ENCODE results near the gene SEMA3F.
"Not testable (repeated sequence)": the region's sequence is repeated elsewhere in the genome, so short reads cannot be mapped to it uniquely, and the experiment has no call there.

Gene SEMA3F

DNA sequence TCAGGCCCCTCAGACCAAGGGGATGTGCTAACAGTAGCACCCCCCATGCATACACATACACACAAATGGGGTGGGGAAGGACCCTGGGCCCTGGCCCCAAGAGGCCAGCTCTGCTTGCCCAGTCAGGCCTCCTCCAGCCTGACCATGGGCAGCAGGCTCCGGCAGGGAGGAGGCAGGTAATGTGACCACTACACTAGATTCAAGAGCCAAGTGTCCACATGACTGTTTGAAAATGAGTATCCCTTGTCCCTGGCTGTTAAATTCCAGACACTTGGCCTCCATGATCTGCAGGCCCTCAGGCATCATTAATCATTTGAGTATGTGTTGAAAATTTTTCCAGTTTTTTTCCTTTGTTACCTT, 67.0 kb downstream of the SEMA3F start:
- H3K4me3 ChIP-seq (IDR thresholded peaks at IDR 0.05; ENCODE audit: insufficient read depth, low read depth, low read length): no peak overlapping the region
- H3K79me2 ChIP-seq (ENCODE audit: insufficient read depth, low read depth): no peaks in the 10 kb centered on the region
- H3K4me2 ChIP-seq: no peak overlapping the region
- H3K27ac ChIP-seq: no peak overlapping the region
- no peaks in the 10 kb centered on the region for H3K36me3 ChIP-seq (ENCODE audit: insufficient read depth)
- H3K4me1 ChIP-seq (ENCODE audit: low read depth, poor library complexity, severe bottlenecking): peaks cover 4% of the 10 kb centered on the region
- TF ChIP-seq, protein P1, sequence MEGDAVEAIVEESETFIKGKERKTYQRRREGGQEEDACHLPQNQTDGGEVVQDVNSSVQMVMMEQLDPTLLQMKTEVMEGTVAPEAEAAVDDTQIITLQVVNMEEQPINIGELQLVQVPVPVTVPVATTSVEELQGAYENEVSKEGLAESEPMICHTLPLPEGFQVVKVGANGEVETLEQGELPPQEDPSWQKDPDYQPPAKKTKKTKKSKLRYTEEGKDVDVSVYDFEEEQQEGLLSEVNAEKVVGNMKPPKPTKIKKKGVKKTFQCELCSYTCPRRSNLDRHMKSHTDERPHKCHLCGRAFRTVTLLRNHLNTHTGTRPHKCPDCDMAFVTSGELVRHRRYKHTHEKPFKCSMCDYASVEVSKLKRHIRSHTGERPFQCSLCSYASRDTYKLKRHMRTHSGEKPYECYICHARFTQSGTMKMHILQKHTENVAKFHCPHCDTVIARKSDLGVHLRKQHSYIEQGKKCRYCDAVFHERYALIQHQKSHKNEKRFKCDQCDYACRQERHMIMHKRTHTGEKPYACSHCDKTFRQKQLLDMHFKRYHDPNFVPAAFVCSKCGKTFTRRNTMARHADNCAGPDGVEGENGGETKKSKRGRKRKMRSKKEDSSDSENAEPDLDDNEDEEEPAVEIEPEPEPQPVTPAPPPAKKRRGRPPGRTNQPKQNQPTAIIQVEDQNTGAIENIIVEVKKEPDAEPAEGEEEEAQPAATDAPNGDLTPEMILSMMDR (conservative IDR thresholded peaks at IDR 0.05; ENCODE audit: low read depth, low read length): no peak
- no peaks in the 10 kb centered on the region for H4K20me1 ChIP-seq (ENCODE audit: insufficient read depth)
- peaks cover 11% of the 10 kb centered on the region; the same call in 1 of the 2 replicates for H3K27me3 ChIP-seq (ENCODE audit: insufficient read depth, low read depth)
- H3K9ac ChIP-seq: no peak overlapping the region
- H2AFZ ChIP-seq (ENCODE audit: low read depth): no peak overlapping the region

DNA sequence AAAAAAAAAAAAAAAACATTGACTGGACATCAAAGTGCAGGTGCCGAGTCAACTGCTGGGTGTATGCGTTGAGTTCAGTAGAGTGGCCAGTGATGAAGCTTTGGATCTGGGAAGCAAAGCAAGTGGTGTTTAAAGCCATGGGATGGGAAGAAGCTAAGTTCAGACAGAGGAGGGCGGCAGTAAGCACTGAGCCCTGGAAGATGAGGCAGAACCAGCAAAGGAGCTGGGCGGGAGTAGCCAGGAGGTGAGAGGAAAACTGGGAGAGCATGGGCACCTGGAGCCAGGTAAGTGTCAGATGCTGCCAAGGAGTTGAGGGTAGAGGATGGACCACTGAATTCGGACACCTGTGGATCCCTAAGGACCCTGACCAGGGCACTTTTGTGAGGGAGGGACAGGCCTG, 69.5 kb downstream of the SEMA3F start:
- TF ChIP-seq, protein P1 (conservative IDR thresholded peaks at IDR 0.05; ENCODE audit: low read depth, low read length): no peak
- Histone ChIP-seq H4K20me1 (ENCODE audit: insufficient read depth) (no peaks in the 10 kb centered on the region), H3K4me1 (ENCODE audit: low read depth, poor library complexity, severe bottlenecking) (peaks cover 4% of the 10 kb centered on the region), H3K4me2 (no peak overlapping the region), H3K4me3 (IDR thresholded peaks at IDR 0.05; ENCODE audit: insufficient read depth, low read depth, low read length) (no peak overlapping the region), H3K27me3 (ENCODE audit: insufficient read depth, low read depth) (peaks cover 4% of the 10 kb centered on the region; the same call in 1 of the 2 replicates), H3K27ac (no peak overlapping the region), H3K79me2 (ENCODE audit: insufficient read depth, low read depth) (no peaks in the 10 kb centered on the region), H3K36me3 (ENCODE audit: insufficient read depth) (no peaks in the 10 kb centered on the region), H3K9ac (no peak overlapping the region), H2AFZ (ENCODE audit: low read depth) (no peak overlapping the region)

DNA sequence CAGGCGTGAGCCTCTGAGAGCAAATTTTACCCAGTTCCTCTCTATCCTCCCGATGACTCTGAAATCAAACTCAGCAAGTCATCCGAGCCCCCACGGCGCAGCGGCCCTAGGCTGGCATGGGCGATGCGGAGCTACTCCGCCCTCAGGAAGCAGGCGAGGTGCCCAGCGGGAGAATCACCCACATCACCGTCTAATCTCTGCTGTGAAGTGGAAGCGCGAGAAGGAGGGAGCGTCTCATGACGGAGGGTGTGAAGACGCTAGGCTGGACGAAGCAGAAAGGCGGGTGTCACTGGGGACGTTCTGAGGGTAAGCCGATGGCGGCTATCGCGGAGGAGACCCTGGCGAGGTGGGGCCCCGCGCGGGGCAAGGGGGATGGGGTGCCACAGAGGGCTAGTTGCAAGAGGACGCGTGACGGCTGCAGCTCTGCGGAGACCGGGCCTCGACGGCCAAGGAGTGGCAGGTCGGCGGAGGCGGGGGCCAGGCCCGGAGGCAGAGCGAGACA, 71.8 kb downstream of the SEMA3F start:
- no peak overlapping the region for H3K27ac ChIP-seq
- TF ChIP-seq, protein P1 (conservative IDR thresholded peaks at IDR 0.05; ENCODE audit: low read depth, low read length): no peak
- H2AFZ ChIP-seq (ENCODE audit: low read depth): peak overlapping the region; percentile 83
- peak overlapping the region; percentile 64 for H3K4me2 ChIP-seq
- no peaks in the 10 kb centered on the region for H4K20me1 ChIP-seq (ENCODE audit: insufficient read depth)
- H3K27me3 ChIP-seq (ENCODE audit: insufficient read depth, low read depth): 0 out of 2 replicates have a peak, but pooled peaks cover 2% of the 10 kb centered on the region
- no peaks in the 10 kb centered on the region for H3K79me2 ChIP-seq (ENCODE audit: insufficient read depth, low read depth)
- no peaks in the 10 kb centered on the region for H3K36me3 ChIP-seq (ENCODE audit: insufficient read depth)
- peak overlapping the region; percentile 37; the same call in 1 of the 2 replicates for H3K9ac ChIP-seq
- H3K4me3 ChIP-seq (IDR thresholded peaks at IDR 0.05; ENCODE audit: insufficient read depth, low read depth, low read length): peak overlapping the region; percentile 28
- peaks cover 4% of the 10 kb centered on the region for H3K4me1 ChIP-seq (ENCODE audit: low read depth, poor library complexity, severe bottlenecking)

DNA sequence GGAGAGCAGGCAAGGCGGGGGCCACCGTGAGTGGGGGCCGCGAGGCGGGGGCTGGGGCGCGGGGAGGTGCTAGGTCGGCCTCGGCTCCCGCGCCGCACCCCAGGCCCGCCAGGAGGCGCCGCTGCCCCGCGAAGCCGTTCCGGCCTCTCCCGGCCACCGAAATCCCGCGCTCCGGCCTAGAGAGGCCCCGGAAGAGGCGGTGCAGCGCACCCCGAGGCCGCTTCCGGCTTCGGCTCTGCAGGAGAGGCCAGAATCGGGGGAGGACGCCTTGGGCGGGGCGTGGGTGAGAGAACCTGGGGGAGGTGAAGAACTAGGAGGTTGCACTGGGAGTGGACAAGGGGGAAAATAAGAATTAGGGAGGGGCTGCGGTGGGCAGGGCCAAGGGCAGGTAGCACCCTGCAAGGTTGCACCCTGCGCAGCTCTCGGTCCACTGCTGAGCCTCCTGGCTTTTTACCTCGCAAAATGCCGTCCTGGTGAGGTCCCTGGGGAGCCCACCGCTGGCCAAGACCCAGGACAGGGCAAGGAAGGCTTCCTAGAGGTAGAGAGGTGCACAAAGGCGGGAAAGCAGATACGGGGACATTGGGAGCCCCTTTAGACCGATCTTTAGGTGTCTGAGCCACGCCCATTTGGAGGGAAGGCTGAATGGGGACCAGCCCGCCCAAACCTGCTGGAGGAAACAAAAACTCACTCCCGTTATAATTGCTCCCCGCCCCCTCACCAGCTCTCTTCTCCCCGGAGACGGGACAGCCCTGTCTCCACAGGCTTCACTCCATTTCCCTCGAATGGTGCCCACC, 72.5 kb downstream of the SEMA3F start:
- Histone ChIP-seq H2AFZ (ENCODE audit: low read depth) (peak overlapping the region; percentile 83), H3K36me3 (ENCODE audit: insufficient read depth) (no peaks in the 10 kb centered on the region), H3K27ac (no peak overlapping the region; the same call in 1 of the 2 replicates), H3K4me3 (IDR thresholded peaks at IDR 0.05; ENCODE audit: insufficient read depth, low read depth, low read length) (peak overlapping the region; percentile 28), H4K20me1 (ENCODE audit: insufficient read depth) (no peaks in the 10 kb centered on the region), H3K4me2 (peak overlapping the region; percentile 78), H3K4me1 (ENCODE audit: low read depth, poor library complexity, severe bottlenecking) (peaks cover 4% of the 10 kb centered on the region), H3K27me3 (ENCODE audit: insufficient read depth, low read depth) (0 out of 2 replicates have a peak, but pooled peaks cover 2% of the 10 kb centered on the region), H3K9ac (peak overlapping the region; percentile 37; the same call in 1 of the 2 replicates), H3K79me2 (ENCODE audit: insufficient read depth, low read depth) (no peaks in the 10 kb centered on the region)
- TF ChIP-seq, protein P1 (conservative IDR thresholded peaks at IDR 0.05; ENCODE audit: low read depth, low read length): 0 out of 2 replicates have a peak, but pooled peaks have one; percentile 37

- H3K79me2 ChIP-seq (ENCODE audit: insufficient read depth, low read depth); H3K9ac ChIP-seq; H3K27ac ChIP-seq: not testable (repeated sequence)
These were observed 73.2 kb downstream of the SEMA3F start for GRCh38 chr3:50228184-50228763.

More at GRCh38 chr3:50228184-50228763, 73.2 kb downstream of the SEMA3F start:
- peak overlapping the region; percentile 28 for H3K4me3 ChIP-seq (IDR thresholded peaks at IDR 0.05; ENCODE audit: insufficient read depth, low read depth, low read length)
- H3K4me2 ChIP-seq: peak overlapping the region; percentile 78
- H3K36me3 ChIP-seq (ENCODE audit: insufficient read depth); H3K27me3 ChIP-seq (ENCODE audit: insufficient read depth, low read depth); H4K20me1 ChIP-seq (ENCODE audit: insufficient read depth); H3K4me1 ChIP-seq (ENCODE audit: low read depth, poor library complexity, severe bottlenecking): not testable (repeated sequence)
- H2AFZ ChIP-seq (ENCODE audit: low read depth): 0 out of 2 replicates have a peak overlapping the region, but pooled peaks have one; percentile 41

Measured in KMS-11 (cell line).